HCT116 (cell line): ENCODE data around the gene ERICH6B. TPM values are rescaled to one million over a fixed set of nuclear protein-coding genes. Genes with fewer than 3 reads are reported as not detected.

Experiments
- ATAC-seq: fragments of 200-7000 bp; cut with Tn5 transposase; 2 replicates; pipeline ENCODE4 v1.9.1; 2020; ENCODE audit warnings: mild to moderate bottlenecking, moderate library complexity
- BruUV-seq: library from RNA; stranded (reverse); fragments of 400-500 nt; replicated peaks from 2 replicates; lab custom pipeline; 2021; lab: Mats Ljungman, UMichigan
- CTCF ChIA-PET: fragments of 300-600 bp; sonication (Branson Sonifier 250); formaldehyde crosslinking; loops from one replicate; lab custom pipeline; 2021; ENCODE audit warnings: antibody characterized with exemption; lab: Charles Lee
- POLR2A ChIA-PET: fragments of 300-600, 350-600 bp; sonication (Branson Sonifier 250); formaldehyde crosslinking; loops from one replicate; lab custom pipeline; 2021; ENCODE audit warnings: antibody characterized with exemption; lab: Charles Lee
- RAD21 ChIA-PET, 2 experiments: fragments of 300-600 bp; sonication (Branson Sonifier 250); formaldehyde crosslinking; loops; one replicate each; lab custom pipeline; 2023; ENCODE audit warnings: low total read pairs in 2 of 2; ENCODE audit not compliant: uncharacterized antibody in 2 of 2, unreplicated experiment in 2 of 2, low non-redundant PET in 1 of 2; lab: Charles Lee
- DNase-seq: peaks from one replicate; pipeline ENCODE4 v3.0.0-alpha.2; 2010; ENCODE audit warnings: low read depth, low spot score
- H2AFZ ChIP-seq: fragments of 200-600 bp; shearing (Covaris generic), sonication (generic); 2 replicates; pipeline ENCODE4 v1.6.1; 2017; ENCODE audit warnings: low read depth, mixed run types, mixed read lengths, antibody characterized with exemption, low read length; ENCODE audit not compliant: poor library complexity, severe bottlenecking
- H3K27ac ChIP-seq: 2 replicates; pipeline ENCODE4 v1.5.1; 2012; ENCODE audit warnings: low read depth, low read length
- H3K27me3 ChIP-seq: fragments of 200-600 bp; sonication (generic); 2 replicates; pipeline ENCODE4 v1.6.1; 2016; ENCODE audit warnings: mixed run types, low read length, mixed read lengths; ENCODE audit not compliant: insufficient read depth
- H3K36me3 ChIP-seq, 2 experiments: fragments of 200-500 bp in 1 of 2; fragments of 200-600 bp in 1 of 2; sonication (Bioruptor generic) in 1 of 2; sonication (generic) in 1 of 2; 2 replicates each; pipeline versions ENCODE4 v1.5.1 to v1.6.1; 2014 to 2016; ENCODE audit warnings: low read length in 2 of 2, inconsistent platforms in 1 of 2, mixed read lengths in 1 of 2, mixed run types in 1 of 2; ENCODE audit not compliant: insufficient read depth in 2 of 2, control insufficient read depth in 1 of 2
- H3K4me1 ChIP-seq, 2 experiments: fragments of 200-600 bp in 1 of 2; sonication (generic) in 1 of 2; 2 replicates each; pipeline versions ENCODE4 v1.5.1 to v1.6.1; 2012 to 2017; ENCODE audit warnings: low read length in 2 of 2, inconsistent platforms in 1 of 2, mild to moderate bottlenecking in 1 of 2, mixed read lengths in 1 of 2, mixed run types in 1 of 2, moderate library complexity in 1 of 2; ENCODE audit not compliant: insufficient read depth in 2 of 2, control insufficient read depth in 1 of 2
- H3K4me2 ChIP-seq: fragments of 200-600 bp; sonication (generic); 2 replicates; pipeline ENCODE4 v1.6.1; 2017; ENCODE audit warnings: mixed run types, low read length, mixed read lengths
- H3K4me3 ChIP-seq, 2 experiments: fragments of 200-600 bp in 1 of 2; sonication (generic) in 1 of 2; replicated peaks in 1 of 2; 2 replicates each; pipeline ENCODE4 v1.5.1; 2011 to 2016; ENCODE audit warnings: low read length in 2 of 2, control low read depth in 1 of 2, low read depth in 1 of 2, mild to moderate bottlenecking in 1 of 2, mixed read lengths in 1 of 2, mixed run types in 1 of 2
- H3K79me2 ChIP-seq: fragments of 200-600 bp; sonication (generic); 2 replicates; pipeline ENCODE4 v1.6.1; 2017; ENCODE audit warnings: mild to moderate bottlenecking, mixed run types, low read length, moderate library complexity, mixed read lengths; ENCODE audit not compliant: insufficient read depth
- H3K9ac ChIP-seq: fragments of 200-600 bp; sonication (generic); 2 replicates; pipeline ENCODE4 v1.6.1; 2016; ENCODE audit warnings: low read length, mixed read lengths
- H3K9me2 ChIP-seq: fragments of 200-600 bp; sonication (generic), shearing (Covaris generic); 2 replicates; pipeline ENCODE4 v1.6.1; 2017; ENCODE audit warnings: mixed run types, mild to moderate bottlenecking, moderate library complexity; ENCODE audit not compliant: insufficient read depth
- H3K9me3 ChIP-seq, 2 experiments: fragments of 200-500 bp in 1 of 2; fragments of 200-600 bp in 1 of 2; sonication (Bioruptor generic) in 1 of 2; sonication (generic) in 1 of 2; 2 replicates each; pipeline ENCODE4 v1.6.1; 2014 to 2017; ENCODE audit warnings: low read length in 2 of 2, mixed read lengths in 2 of 2, inconsistent platforms in 1 of 2, low read depth in 1 of 2, mild to moderate bottlenecking in 1 of 2, mixed run types in 1 of 2, moderate library complexity in 1 of 2; ENCODE audit not compliant: control insufficient read depth in 1 of 2, insufficient read depth in 1 of 2
- H4K20me1 ChIP-seq: fragments of 200-600 bp; sonication (generic), shearing (Covaris generic); 2 replicates; pipeline ENCODE4 v1.6.1; 2017; ENCODE audit warnings: mixed run types, mild to moderate bottlenecking, moderate library complexity; ENCODE audit not compliant: insufficient read depth
- ELF1 ChIP-seq: IDR thresholded peaks from 2 replicates; pipeline ENCODE4 v1.6.1; 2012; ENCODE audit warnings: low read depth, borderline replicate concordance
- EZH2phosphoT487 ChIP-seq: fragments of 200-600 bp; IDR thresholded peaks from 2 replicates; pipeline ENCODE4 v1.6.1; 2018; ENCODE audit warnings: antibody characterized with exemption, borderline replicate concordance
- FOSL1 ChIP-seq: IDR thresholded peaks from 2 replicates; pipeline ENCODE4 v1.6.1; 2012; ENCODE audit warnings: low read depth
- POLR2AphosphoS5 ChIP-seq: IDR thresholded peaks from 2 replicates; pipeline ENCODE4 v1.6.1; 2011; ENCODE audit warnings: mild to moderate bottlenecking, low read depth, low read length, moderate library complexity
- REST ChIP-seq: IDR thresholded peaks from 2 replicates; pipeline ENCODE4 v1.6.1; 2012; ENCODE audit warnings: low read depth
- SRF ChIP-seq: IDR thresholded peaks from 2 replicates; pipeline ENCODE4 v1.6.1; 2012; ENCODE audit warnings: low read depth
- ZBTB33 ChIP-seq: IDR thresholded peaks from 2 replicates; pipeline ENCODE4 v1.6.1; 2011; ENCODE audit warnings: mild to moderate bottlenecking, low read length, moderate library complexity; ENCODE audit not compliant: insufficient replicate concordance; ENCODE audit errors: extremely low read depth
- ZNF274 ChIP-seq: fragments of 200-500 bp; sonication (Bioruptor generic); IDR thresholded peaks from 2 replicates; pipeline ENCODE4 v1.6.1; 2014; ENCODE audit warnings: mild to moderate bottlenecking, low read depth, low read length, inconsistent platforms
- intact Hi-C: fragments of 100-400 bp; cut with micrococcal nuclease; formaldehyde crosslinking; loops from 2 replicates; pipeline ENCODE4 v1.10.0; 2022
- total RNA-seq: library from RNA; stranded (reverse); gene quantifications from one replicate; pipeline ENCODE4 v1.2.1, GENCODE V29; 2021; ENCODE audit not compliant: unreplicated experiment

ERICH6B gene
- total RNA-seq, 1 experiment from 2014 or later = not detected

- BruUV-seq = no TSS peak
- CTCF ChIA-PET = no interaction called here
- intact Hi-C loops = no loop called here
- no peak overlapping the region for H3K4me2 ChIP-seq
- H3K9me2 ChIP-seq = no peaks in the 10 kb centered on the region
- no peak overlapping the region for H2AFZ ChIP-seq
- no peak overlapping the region for H3K4me3 ChIP-seq
- RAD21 ChIA-PET = no interaction called here
- no peak overlapping the region for H3K9ac ChIP-seq
- H4K20me1 ChIP-seq = no peaks in the 10 kb centered on the region
- peak; percentile 7 for DNase-seq
- ATAC-seq = peak; percentile 52
- POLR2A ChIA-PET = no interaction called here
- H3K27ac ChIP-seq = no peak overlapping the region
- peaks cover 6 to 13% of the 10 kb centered on the region in 2 experiments; a peak in 2 of 4 replicates for H3K36me3 ChIP-seq
- no peaks in the 10 kb centered on the region for H3K4me1 ChIP-seq
- no peaks in the 10 kb centered on the region for H3K9me3 ChIP-seq
- no peaks in the 10 kb centered on the region for H3K79me2 ChIP-seq
- TF ChIP-seq ELF1 = no peak
- no peak for TF ChIP-seq ZBTB33
- TF ChIP-seq ZNF274 = no peak
- TF ChIP-seq FOSL1 = no peak
- TF ChIP-seq POLR2AphosphoS5 = no peak
- no peak for TF ChIP-seq SRF
- TF ChIP-seq EZH2phosphoT487 = no peak
- no peak for TF ChIP-seq REST
- H3K27me3 ChIP-seq = no peaks in the 10 kb centered on the region
Observed at GRCh38 chr13:45538382-45538781, 77.2 kb downstream of the ERICH6B start.
